Measurements from ENCODE around the gene ARMH1.

The ARMH1 gene

DNA sequence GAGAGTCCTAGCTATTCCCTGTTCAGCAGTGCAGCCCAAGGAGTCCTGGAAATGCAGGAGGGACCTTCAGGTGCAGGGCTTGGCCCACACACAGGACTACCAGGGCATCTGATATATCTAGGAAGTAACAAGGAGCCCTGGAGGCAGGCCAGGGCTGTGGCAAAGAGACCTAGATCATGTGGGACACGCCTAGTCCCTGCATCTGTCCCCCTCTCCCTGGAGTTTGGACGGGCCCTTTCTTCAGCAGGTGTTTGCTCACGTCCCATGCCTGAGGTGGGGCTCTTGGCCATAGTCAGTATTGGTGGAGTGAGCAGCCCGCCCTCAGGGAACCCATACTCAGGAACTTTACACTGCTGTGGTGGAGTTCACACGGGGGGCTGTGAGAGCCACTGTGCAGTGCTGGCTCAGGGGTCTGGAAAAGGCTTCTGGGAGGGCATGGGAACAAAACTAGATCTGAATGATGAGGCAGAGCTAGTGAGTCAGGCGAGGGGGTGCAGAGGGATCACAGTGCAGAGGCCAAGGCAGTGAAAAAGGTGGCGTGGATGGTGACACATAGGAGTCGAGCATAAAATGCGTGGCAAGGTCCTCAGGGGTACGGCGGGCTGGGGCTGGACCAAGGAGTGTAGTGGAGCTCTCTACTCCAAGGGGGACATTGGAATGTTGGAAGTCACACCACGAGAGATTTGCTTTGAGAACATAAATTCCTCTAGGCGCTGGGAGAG is 25.8 kb upstream of the ARMH1 start:
- TF ChIP-seq, protein P1, sequence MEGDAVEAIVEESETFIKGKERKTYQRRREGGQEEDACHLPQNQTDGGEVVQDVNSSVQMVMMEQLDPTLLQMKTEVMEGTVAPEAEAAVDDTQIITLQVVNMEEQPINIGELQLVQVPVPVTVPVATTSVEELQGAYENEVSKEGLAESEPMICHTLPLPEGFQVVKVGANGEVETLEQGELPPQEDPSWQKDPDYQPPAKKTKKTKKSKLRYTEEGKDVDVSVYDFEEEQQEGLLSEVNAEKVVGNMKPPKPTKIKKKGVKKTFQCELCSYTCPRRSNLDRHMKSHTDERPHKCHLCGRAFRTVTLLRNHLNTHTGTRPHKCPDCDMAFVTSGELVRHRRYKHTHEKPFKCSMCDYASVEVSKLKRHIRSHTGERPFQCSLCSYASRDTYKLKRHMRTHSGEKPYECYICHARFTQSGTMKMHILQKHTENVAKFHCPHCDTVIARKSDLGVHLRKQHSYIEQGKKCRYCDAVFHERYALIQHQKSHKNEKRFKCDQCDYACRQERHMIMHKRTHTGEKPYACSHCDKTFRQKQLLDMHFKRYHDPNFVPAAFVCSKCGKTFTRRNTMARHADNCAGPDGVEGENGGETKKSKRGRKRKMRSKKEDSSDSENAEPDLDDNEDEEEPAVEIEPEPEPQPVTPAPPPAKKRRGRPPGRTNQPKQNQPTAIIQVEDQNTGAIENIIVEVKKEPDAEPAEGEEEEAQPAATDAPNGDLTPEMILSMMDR (IDR thresholded peaks at IDR 0.05; ENCODE audit: control extremely low read depth, extremely low read depth, low read depth, missing control alignments): no peak
- no peak for DNase-seq (ENCODE audit: extremely low spot score)
- ChIA-PET CTCF (interaction anchor here (1.0 to 8.6 kb wide), 2 partner anchors 11 to 76 kb away, joined by 3 to 204 read pairs; no protein-coding TSS in a partner anchor), POLR2A (no interaction called here)

DNA sequence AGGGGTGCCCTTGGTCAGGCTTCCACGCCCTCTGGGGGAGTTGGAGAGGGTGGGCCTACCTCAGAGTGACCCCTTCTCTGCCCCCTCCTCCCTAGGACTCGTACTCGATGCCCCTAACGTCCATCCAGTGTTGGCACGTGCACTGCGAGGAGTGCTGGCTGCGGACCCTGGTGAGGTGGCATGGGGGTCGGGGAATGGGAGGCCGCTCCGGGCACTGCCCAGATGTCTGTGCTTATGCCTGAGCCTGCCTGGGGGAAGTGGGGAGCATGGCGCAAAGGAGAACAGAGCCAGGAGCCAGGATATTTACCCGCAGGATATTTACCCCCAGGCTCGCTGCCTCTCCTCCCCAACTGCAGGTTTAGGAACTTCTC is 24.7 kb upstream of the ARMH1 start:
- ChIA-PET CTCF (interaction anchor here (4.0 to 8.6 kb wide), 4 partner anchors 13 to 432 kb away, joined by 23 to 204 read pairs (median 48); partner anchors contain the start of genes ARMH1 and TMEM53), POLR2A (no interaction called here)
- no peak for DNase-seq (ENCODE audit: extremely low spot score)
- TF ChIP-seq, protein P1 (IDR thresholded peaks at IDR 0.05; ENCODE audit: control extremely low read depth, extremely low read depth, low read depth, missing control alignments): no peak

DNA sequence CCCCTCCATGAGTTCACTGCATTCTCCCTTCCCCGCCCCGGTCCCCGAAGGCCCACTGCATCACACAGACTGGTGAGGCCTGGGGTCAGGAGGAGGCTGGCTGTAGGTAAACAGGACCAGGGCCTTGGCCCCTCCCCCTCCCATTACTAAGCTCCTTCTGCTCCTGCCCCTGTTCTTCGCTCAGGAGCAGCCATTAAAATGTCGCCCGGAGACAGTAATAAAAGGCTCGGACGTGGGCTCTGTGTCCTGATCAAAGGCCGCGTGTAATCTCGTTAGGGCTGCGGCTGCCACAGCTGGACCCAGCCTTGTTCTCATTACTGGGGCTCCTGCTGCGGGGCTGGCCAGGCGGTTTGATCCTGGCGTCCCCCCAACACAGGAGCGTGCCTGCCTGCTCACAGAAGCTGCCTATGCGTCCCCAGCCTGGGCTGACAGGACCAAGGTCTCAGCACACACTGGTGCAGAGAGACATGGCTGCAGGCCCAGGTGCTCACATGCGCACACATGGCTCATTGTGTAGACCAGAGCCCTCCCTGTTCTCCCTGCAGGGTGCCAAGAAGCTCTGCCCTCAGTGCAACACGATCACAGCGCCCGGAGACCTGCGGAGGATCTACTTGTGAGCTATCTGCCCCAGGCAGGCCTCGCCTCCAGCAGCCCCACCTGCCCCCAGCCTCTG is 24.2 kb upstream of the ARMH1 start:
- CTCF ChIA-PET: interaction anchor here (3.4 to 8.6 kb wide), 6 partner anchors 13 to 433 kb away, joined by 23 to 204 read pairs (median 64); partner anchors contain the start of genes ARMH1 and TMEM53
- DNase-seq (ENCODE audit: extremely low spot score): no peak
- TF ChIP-seq, protein P1 (IDR thresholded peaks at IDR 0.05; ENCODE audit: control extremely low read depth, extremely low read depth, low read depth, missing control alignments): no peak
- POLR2A ChIA-PET: interaction anchor here (0.6 to 1.1 kb wide), 3 partner anchors 15 to 620 kb away, joined by 3 to 5 read pairs (median 3); no protein-coding TSS in a partner anchor

DNA sequence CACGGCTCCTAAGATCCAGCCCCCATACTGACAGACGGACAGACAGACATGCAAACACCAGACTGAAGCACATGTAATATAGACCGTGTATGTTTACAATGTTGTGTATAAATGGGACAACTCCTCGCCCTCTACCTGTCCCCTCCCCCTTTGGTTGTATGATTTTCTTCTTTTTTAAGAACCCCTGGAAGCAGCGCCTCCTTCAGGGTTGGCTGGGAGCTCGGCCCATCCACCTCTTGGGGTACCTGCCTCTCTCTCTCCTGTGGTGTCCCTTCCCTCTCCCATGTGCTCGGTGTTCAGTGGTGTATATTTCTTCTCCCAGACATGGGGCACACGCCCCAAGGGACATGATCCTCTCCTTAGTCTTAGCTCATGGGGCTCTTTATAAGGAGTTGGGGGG is 23.4 kb upstream of the ARMH1 start:
- POLR2A ChIA-PET: interaction anchor here (0.6 to 1.8 kb wide), 5 partner anchors 9 to 620 kb away, joined by 3 to 8 read pairs (median 3); no protein-coding TSS in a partner anchor
- TF ChIP-seq, protein P1 (IDR thresholded peaks at IDR 0.05; ENCODE audit: control extremely low read depth, extremely low read depth, low read depth, missing control alignments): no peak
- DNase-seq (ENCODE audit: extremely low spot score): no peak
- CTCF ChIA-PET: interaction anchor here (1.2 to 8.6 kb wide), 11 partner anchors 12 to 434 kb away, joined by 3 to 204 read pairs (median 25); partner anchors contain the start of genes ARMH1 and TMEM53

DNA sequence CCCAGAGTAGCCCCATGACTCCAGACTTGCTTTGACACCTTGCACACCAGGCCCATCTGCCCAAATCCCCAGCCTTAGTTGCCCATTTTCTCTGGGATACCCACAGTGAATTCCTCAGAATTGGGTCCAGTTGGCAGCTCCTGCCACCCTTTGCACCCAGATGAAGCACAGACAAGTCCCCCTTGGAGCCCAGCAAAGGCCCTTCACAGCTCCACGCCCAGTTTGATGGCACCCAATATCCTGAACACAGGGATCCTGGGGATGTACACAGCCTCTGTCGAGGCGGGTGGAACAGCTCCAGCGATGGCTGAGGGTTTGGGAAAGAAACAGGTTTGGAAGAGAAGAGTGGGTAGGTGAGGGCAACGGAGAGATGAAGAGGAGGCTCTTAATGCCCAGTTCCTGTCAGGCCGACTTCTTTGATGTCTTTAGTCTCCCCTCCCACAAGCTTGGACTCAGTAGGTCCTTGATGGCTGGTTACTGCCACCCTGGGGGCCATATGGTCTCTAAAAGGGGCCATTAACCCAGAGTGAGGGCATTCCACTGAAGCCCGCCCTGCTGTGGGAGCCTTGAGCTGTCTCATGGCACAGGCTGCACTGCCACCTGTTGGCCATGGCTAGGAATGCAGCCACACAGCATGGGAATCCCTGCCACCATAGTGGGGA is 21.9 kb upstream of the ARMH1 start:
- ChIA-PET POLR2A (interaction anchor here (1.1 to 1.8 kb wide), 2 partner anchors 11 to 167 kb away, joined by 3 to 8 read pairs; no protein-coding TSS in a partner anchor), CTCF (interaction anchor here (0.7 to 8.6 kb wide), 65 partner anchors 10 to 659 kb away, joined by 3 to 204 read pairs (median 5); partner anchors contain the start of genes ARMH1, DMAP1 and TMEM53)
- TF ChIP-seq, protein P1 (IDR thresholded peaks at IDR 0.05; ENCODE audit: control extremely low read depth, extremely low read depth, low read depth, missing control alignments): peak; percentile 98
- DNase-seq (ENCODE audit: extremely low spot score): peak; percentile 84
